ENCODE results near the gene BABAM2. TPM values are rescaled to one million over a fixed set of nuclear protein-coding genes. Genes with fewer than 3 reads are reported as not detected.
A peak's percentile ranks its signal among the peaks of the same experiment; 100 is the strongest.

BABAM2 gene
- total and polyA plus RNA-seq, 9 of the 15 experiments (the other 6 are each of a cell fraction or from before 2014, with no cell fraction given) = 10.9 to 37.4 (median 25.6) TPM

GRCh38 chr2:28002181-28002580 lies 111.7 kb downstream of the BABAM2 start:
- in situ Hi-C loops (cut with MboI) = no loop called here
- TF ChIP-seq TCF7 (IDR thresholded peaks at IDR 0.05; ENCODE audit: borderline replicate concordance) (no peak), PYGO2 (tag; IDR thresholded peaks at IDR 0.05) (no peak), CBFA2T2 (conservative IDR thresholded peaks at IDR 0.05) (no peak), PATZ1 (CRISPR knock-in tag; IDR thresholded peaks at IDR 0.05; ENCODE audit: borderline replicate concordance) (no peak), GABPB1 (CRISPR knock-in tag; IDR thresholded peaks at IDR 0.05) (no peak), SMARCA5 (IDR thresholded peaks at IDR 0.05) (no peak)
- TF ChIP-seq, protein P1, sequence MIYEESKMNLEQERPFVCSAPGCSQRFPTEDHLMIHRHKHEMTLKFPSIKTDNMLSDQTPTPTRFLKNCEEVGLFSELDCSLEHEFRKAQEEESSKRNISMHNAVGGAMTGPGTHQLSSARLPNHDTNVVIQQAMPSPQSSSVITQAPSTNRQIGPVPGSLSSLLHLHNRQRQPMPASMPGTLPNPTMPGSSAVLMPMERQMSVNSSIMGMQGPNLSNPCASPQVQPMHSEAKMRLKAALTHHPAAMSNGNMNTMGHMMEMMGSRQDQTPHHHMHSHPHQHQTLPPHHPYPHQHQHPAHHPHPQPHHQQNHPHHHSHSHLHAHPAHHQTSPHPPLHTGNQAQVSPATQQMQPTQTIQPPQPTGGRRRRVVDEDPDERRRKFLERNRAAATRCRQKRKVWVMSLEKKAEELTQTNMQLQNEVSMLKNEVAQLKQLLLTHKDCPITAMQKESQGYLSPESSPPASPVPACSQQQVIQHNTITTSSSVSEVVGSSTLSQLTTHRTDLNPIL (CRISPR knock-in tag; IDR thresholded peaks at IDR 0.05) = no peak
- TF ChIP-seq, protein P2, sequence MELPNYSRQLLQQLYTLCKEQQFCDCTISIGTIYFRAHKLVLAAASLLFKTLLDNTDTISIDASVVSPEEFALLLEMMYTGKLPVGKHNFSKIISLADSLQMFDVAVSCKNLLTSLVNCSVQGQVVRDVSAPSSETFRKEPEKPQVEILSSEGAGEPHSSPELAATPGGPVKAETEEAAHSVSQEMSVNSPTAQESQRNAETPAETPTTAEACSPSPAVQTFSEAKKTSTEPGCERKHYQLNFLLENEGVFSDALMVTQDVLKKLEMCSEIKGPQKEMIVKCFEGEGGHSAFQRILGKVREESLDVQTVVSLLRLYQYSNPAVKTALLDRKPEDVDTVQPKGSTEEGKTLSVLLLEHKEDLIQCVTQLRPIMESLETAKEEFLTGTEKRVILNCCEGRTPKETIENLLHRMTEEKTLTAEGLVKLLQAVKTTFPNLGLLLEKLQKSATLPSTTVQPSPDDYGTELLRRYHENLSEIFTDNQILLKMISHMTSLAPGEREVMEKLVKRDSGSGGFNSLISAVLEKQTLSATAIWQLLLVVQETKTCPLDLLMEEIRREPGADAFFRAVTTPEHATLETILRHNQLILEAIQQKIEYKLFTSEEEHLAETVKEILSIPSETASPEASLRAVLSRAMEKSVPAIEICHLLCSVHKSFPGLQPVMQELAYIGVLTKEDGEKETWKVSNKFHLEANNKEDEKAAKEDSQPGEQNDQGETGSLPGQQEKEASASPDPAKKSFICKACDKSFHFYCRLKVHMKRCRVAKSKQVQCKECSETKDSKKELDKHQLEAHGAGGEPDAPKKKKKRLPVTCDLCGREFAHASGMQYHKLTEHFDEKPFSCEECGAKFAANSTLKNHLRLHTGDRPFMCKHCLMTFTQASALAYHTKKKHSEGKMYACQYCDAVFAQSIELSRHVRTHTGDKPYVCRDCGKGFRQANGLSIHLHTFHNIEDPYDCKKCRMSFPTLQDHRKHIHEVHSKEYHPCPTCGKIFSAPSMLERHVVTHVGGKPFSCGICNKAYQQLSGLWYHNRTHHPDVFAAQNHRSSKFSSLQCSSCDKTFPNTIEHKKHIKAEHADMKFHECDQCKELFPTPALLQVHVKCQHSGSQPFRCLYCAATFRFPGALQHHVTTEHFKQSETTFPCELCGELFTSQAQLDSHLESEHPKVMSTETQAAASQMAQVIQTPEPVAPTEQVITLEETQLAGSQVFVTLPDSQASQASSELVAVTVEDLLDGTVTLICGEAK (IDR thresholded peaks at IDR 0.05) = no peak
- TF ChIP-seq, protein P2 (CRISPR knock-in tag; IDR thresholded peaks at IDR 0.05) = no peak
- H3K9ac ChIP-seq (ENCODE audit: insufficient read depth in 1 of 2, low read depth in 2 of 2, low read length in 2 of 2) = no peak overlapping the region
- DNase-seq (ENCODE audit: extremely low read depth in 1 of 4, low spot score in 3 of 4) (no peak), ATAC-seq (no peak), FAIRE-seq (peak; percentile 6)
- H3K9me1 ChIP-seq (ENCODE audit: control insufficient read depth, insufficient read depth, low read length) = no peaks in the 10 kb centered on the region
- no peaks in the 10 kb centered on the region for H3K79me2 ChIP-seq (ENCODE audit: control insufficient read depth, insufficient read depth, low read length)
- H3K27me3 ChIP-seq (ENCODE audit: control insufficient read depth in 2 of 2, insufficient read depth in 2 of 2, low read length in 2 of 2) = no peaks in the 10 kb centered on the region; a peak in 1 of 5 replicates
- BruUV-seq (replicated peaks) = no TSS peak
- no peaks in the 10 kb centered on the region for H3K36me3 ChIP-seq (ENCODE audit: control insufficient read depth, insufficient read depth, low read length)
- no peak overlapping the region for H3K4me3 ChIP-seq
- H3K27ac ChIP-seq (ENCODE audit: extremely low read depth, low read depth, low read length) = no peak overlapping the region
- 13% methylated on average over 2 of the region's 2 CpGs for WGBS (ENCODE audit: insufficient coverage, low coverage, missing lambda C conversion rate)
- no peak overlapping the region for H3K4me2 ChIP-seq (ENCODE audit: insufficient read depth, low read length)
- H3K9me3 ChIP-seq (replicated peaks; ENCODE audit: control insufficient read depth, insufficient read depth, low read depth, low read length) = no peaks in the 10 kb centered on the region
- no peaks in the 10 kb centered on the region for H4K20me1 ChIP-seq (replicated peaks; ENCODE audit: control insufficient read depth, insufficient read depth, low read length)
- ChIA-PET CTCF (ENCODE audit: low intra/inter-chr PET ratio) (no interaction called here), POLR2A (no interaction called here)
- H3K4me1 ChIP-seq (replicated peaks in 1 of 2; ENCODE audit: control insufficient read depth in 2 of 2, insufficient read depth in 2 of 2, low read length in 2 of 2) = peaks cover 0 to 12% of the 10 kb centered on the region in 2 experiments; a peak in 2 of 5 replicates
- no peak overlapping the region for H2AFZ ChIP-seq (ENCODE audit: low read depth, low read length)
- intact Hi-C loops (cut with micrococcal nuclease) = no loop called here
